HepG2 (cell line): Measurements from ENCODE around the gene CTDSP1. TPM values are rescaled to one million over a fixed set of nuclear protein-coding genes. Genes with fewer than 3 reads are reported as not detected.
A peak's percentile ranks its signal among the peaks of the same experiment; 100 is the strongest.

Experiments
- ATAC-seq: fragments of 200-7000 bp; cut with Tn5 transposase; 3 replicates; pipeline ENCODE4 v1.9.1; 2020; ENCODE audit warnings: mild to moderate bottlenecking, moderate library complexity
- Bru-seq: library from RNA; stranded (reverse); fragments of 400-500 nt; gene quantifications from one replicate; lab custom pipeline; 2021; lab: Mats Ljungman, UMichigan
- BruChase-seq, 2 experiments: library from RNA; stranded (reverse); fragments of 400-500 nt; gene quantifications; one replicate each; lab custom pipeline; 2021; lab: Mats Ljungman, UMichigan
- BruUV-seq: library from RNA; stranded (reverse); fragments of 400-500 nt; replicated peaks from 2 replicates; lab custom pipeline; 2021; lab: Mats Ljungman, UMichigan
- CTCF ChIA-PET: fragments of 300-600 bp; formaldehyde crosslinking; extraction: SDS; loops from one replicate; lab custom pipeline; 2021; ENCODE audit warnings: low total read pairs, inconsistent platforms, low intra/inter-chr PET ratio; lab: Yijun Ruan, JAX
- POLR2A ChIA-PET: fragments of 350-600 bp; sonication (Branson Sonifier 250); formaldehyde crosslinking; loops from one replicate; lab custom pipeline; 2020; ENCODE audit warnings: antibody characterized with exemption, inconsistent platforms; lab: Yijun Ruan, JAX
- DNase-seq: peaks from one replicate; pipeline ENCODE4 v3.0.0-alpha.2; 2015; ENCODE audit warnings: low spot score
- FAIRE-seq: peaks from 3 replicates; lab custom pipeline; 2011; peaks lifted over from hg19 to GRCh38; lab: Jason Lieb, UNC
- H2AFZ ChIP-seq: one replicate; pipeline ENCODE4 v1.6.1; 2011; ENCODE audit warnings: low read length, inconsistent platforms
- H3K27ac ChIP-seq: fragments of 300-600 bp; 3 replicates; pipeline ENCODE4 v1.8.0; 2011; ENCODE audit warnings: mixed run types, mild to moderate bottlenecking, mixed read lengths, low read length, inconsistent platforms; ENCODE audit not compliant: insufficient read depth; ENCODE audit errors: extremely low read length
- H3K27me3 ChIP-seq, 2 experiments: fragments of 200-600 bp in 1 of 2; 2 replicates in 1 of 2; 3 replicates in 1 of 2; pipeline versions ENCODE4 v1.6.0 to v1.8.0; 2011; ENCODE audit warnings: low read length in 2 of 2, mild to moderate bottlenecking in 2 of 2, moderate library complexity in 2 of 2, inconsistent platforms in 1 of 2; ENCODE audit not compliant: insufficient read depth in 2 of 2, control insufficient read depth in 1 of 2
- H3K36me3 ChIP-seq, 2 experiments: fragments of 200-600 bp in 1 of 2; replicated peaks in 1 of 2; 2 replicates in 1 of 2; 3 replicates in 1 of 2; pipeline versions ENCODE4 v1.5.1 to v1.8.0; 2011; ENCODE audit warnings: low read length in 2 of 2, inconsistent platforms in 1 of 2; ENCODE audit not compliant: insufficient read depth in 2 of 2, control insufficient read depth in 1 of 2
- H3K4me1 ChIP-seq: 2 replicates; pipeline ENCODE4 v1.5.1; 2012; ENCODE audit warnings: low read length, inconsistent platforms; ENCODE audit not compliant: insufficient read depth
- H3K4me2 ChIP-seq: 2 replicates; pipeline ENCODE4 v1.6.0; 2011; ENCODE audit warnings: low read depth, low read length, inconsistent platforms
- H3K4me3 ChIP-seq, 3 experiments: fragments of 200-600 bp in 1 of 3; sonication (generic), shearing (Covaris generic) in 1 of 3; replicated peaks in 1 of 3; 2 replicates each; pipeline ENCODE4 v1.5.1; 2011 to 2016; ENCODE audit warnings: low read length in 3 of 3, inconsistent platforms in 2 of 3, low read depth in 2 of 3, mild to moderate bottlenecking in 2 of 3, control low read depth in 1 of 3, mixed read lengths in 1 of 3; ENCODE audit not compliant: insufficient read depth in 1 of 3
- H3K79me2 ChIP-seq: one replicate; pipeline ENCODE4 v1.6.1; 2011; ENCODE audit warnings: low read length, inconsistent platforms; ENCODE audit not compliant: insufficient read depth
- H3K9ac ChIP-seq: 2 replicates; pipeline ENCODE4 v1.6.0; 2011; ENCODE audit warnings: mild to moderate bottlenecking, low read depth, low read length, inconsistent platforms; ENCODE audit not compliant: insufficient read depth
- H3K9me3 ChIP-seq: 2 replicates; pipeline ENCODE4 v1.5.1; 2012; ENCODE audit warnings: mild to moderate bottlenecking, low read length
- H4K20me1 ChIP-seq: 2 replicates; pipeline ENCODE4 v1.6.0; 2011; ENCODE audit warnings: inconsistent platforms, mild to moderate bottlenecking, low read length, moderate library complexity; ENCODE audit not compliant: insufficient read depth
- CHD4 ChIP-seq: fragments of 200-600 bp; sonication (generic); IDR thresholded peaks from 2 replicates; pipeline ENCODE4 v1.7.0; 2017; ENCODE audit warnings: mild to moderate bottlenecking, low read length, borderline replicate concordance
- FIP1L1 ChIP-seq: fragments of 200-400 bp; formaldehyde crosslinking; IDR thresholded peaks from 2 replicates; pipeline ENCODE4 v1.6.1; 2018; ENCODE audit warnings: low read depth, mild to moderate bottlenecking, low read length, moderate library complexity, borderline replicate concordance; ENCODE audit not compliant: insufficient read depth
- KAT8 ChIP-seq: IDR thresholded peaks from 2 replicates; pipeline ENCODE4 v1.6.1; 2016; ENCODE audit warnings: missing genetic modification reagents, missing compliant biosample characterization
- KLF9 ChIP-seq: IDR thresholded peaks from 2 replicates; pipeline ENCODE4 v1.6.1; 2016; ENCODE audit warnings: low read depth
- PLSCR1 ChIP-seq: sonication (generic); formaldehyde crosslinking; IDR thresholded peaks from 2 replicates; pipeline ENCODE4 v1.5.0; 2020; ENCODE audit warnings: missing genetic modification reagents, mild to moderate bottlenecking, borderline replicate concordance
- RORA ChIP-seq: sonication (generic); formaldehyde crosslinking; IDR thresholded peaks from 2 replicates; pipeline ENCODE4 v1.5.0; 2020; ENCODE audit warnings: mild to moderate bottlenecking, missing genetic modification reagents, moderate library complexity
- STAT6 ChIP-seq: sonication (generic); formaldehyde crosslinking; IDR thresholded peaks from 2 replicates; pipeline ENCODE4 v1.4.0; 2020; ENCODE audit warnings: missing genetic modification reagents, mild to moderate bottlenecking, borderline replicate concordance
- ZNF7 ChIP-seq: IDR thresholded peaks from 2 replicates; pipeline ENCODE4 v1.6.1; 2016; ENCODE audit warnings: missing biosample characterization, missing genetic modification reagents
- ZNF768 ChIP-seq: sonication (generic); formaldehyde crosslinking; IDR thresholded peaks from 2 replicates; pipeline ENCODE4 v1.4.0; 2020; ENCODE audit warnings: missing genetic modification reagents
- ZNF773 ChIP-seq: sonication (generic); formaldehyde crosslinking; IDR thresholded peaks from 2 replicates; pipeline ENCODE4 v1.4.0; 2020; ENCODE audit warnings: missing genetic modification reagents, borderline replicate concordance
- WGBS: methylation state at CpG from one replicate; pipeline ENCODE4 v1.1.6; 2017; ENCODE audit warnings: low lambda C conversion rate; 5-methylcytosine and 5-hydroxymethylcytosine counted together
- in situ Hi-C: cut with HindIII; loops from 2 replicates; pipeline ENCODE4 v1.10.0; 2017; ENCODE audit warnings: low pct_unique_long_range_greater_than_20kb; ENCODE audit not compliant: extremely low pct_ligation_motif_present
- intact Hi-C: fragments of 100-400 bp; cut with micrococcal nuclease; formaldehyde crosslinking; loops from one replicate; pipeline ENCODE4 v1.10.0; 2022; ENCODE audit not compliant: unreplicated experiment
- long read RNA-seq, 2 experiments: library from RNA in 1 of 2; library from polyadenylated mRNA in 1 of 2; stranded (forward) in 1 of 2; unstranded in 1 of 2; transcript quantifications; one replicate each; pipeline ENCODE4 v2.0.0, GENCODE V29; 2019 to 2022
- polyA minus RNA-seq, 3 experiments: library from RNA; depleted of rRNA, polyadenylated mRNA; stranded (reverse); fragments of >200 nt; gene quantifications; 2 replicates each; pipeline ENCODE4 v1.2.3, GENCODE V29; 2011; ENCODE audit warnings: low replicate concordance in 1 of 3
- polyA plus RNA-seq, 8 experiments: library from polyadenylated mRNA; depleted of rRNA in 3 of 8; stranded (reverse) in 7 of 8; unstranded in 1 of 8; fragments of >200 nt; fragmentation: Illumina TruSeq in 4 of 8; extraction: Trizol in 4 of 8; gene quantifications; 2 replicates each; pipeline versions ENCODE4 v1.2.1 to v1.2.3, GENCODE V29; 2011 to 2016; ENCODE audit warnings: low read depth in 4 of 8, missing spikeins in 1 of 8, mixed read lengths in 1 of 8; ENCODE audit not compliant: insufficient read depth in 1 of 8
- total RNA-seq, 5 experiments: library from RNA; depleted of rRNA; stranded (reverse); fragments of >200 nt; fragmentation: Illumina TruSeq; extraction: Trizol; gene quantifications; 2 replicates each; pipeline ENCODE4 v1.2.3, GENCODE V29; 2016; ENCODE audit warnings: low read depth in 1 of 5

CTDSP1 gene
- total RNA-seq (2016; rRNA removed; fragmentation: Illumina TruSeq; extraction: Trizol) (78.5 and 91.0 TPM in 2 replicates), polyA plus RNA-seq (2011; rRNA removed) (268 and 270 TPM in 2 replicates), polyA minus RNA-seq (2011; rRNA and poly(A)+ RNA removed; ENCODE audit: low replicate concordance) (139 and 364 TPM in 2 replicates), Bru-seq, nascent RNA (percentile 92 among the genes with signal in this experiment), BruChase-seq, experiment 1, labeled RNA remaining after a 6-hour chase (percentile 93 among the genes with signal in this experiment), BruChase-seq, experiment 2, labeled RNA remaining after a 2-hour chase (percentile 91 among the genes with signal in this experiment)
- total RNA-seq (2016; cell fraction: cytosol; rRNA removed; fragmentation: Illumina TruSeq; extraction: Trizol; ENCODE audit: low read depth), result 61.6 and 62.5 TPM in 2 replicates
- total RNA-seq (2016; cell fraction: insoluble cytoplasmic fraction; rRNA removed; fragmentation: Illumina TruSeq; extraction: Trizol), result 72.7 and 92.2 TPM in 2 replicates
- total RNA-seq (2016; cell fraction: membrane; rRNA removed; fragmentation: Illumina TruSeq; extraction: Trizol), result 98.7 and 108 TPM in 2 replicates
- total RNA-seq (2016; cell fraction: nucleus; rRNA removed; fragmentation: Illumina TruSeq; extraction: Trizol), result 63.4 and 77.8 TPM in 2 replicates
- polyA plus RNA-seq (2011; cell fraction: cytosol; rRNA removed), result 216 and 257 TPM in 2 replicates
- polyA plus RNA-seq (2011; cell fraction: nucleus; rRNA removed), result 595 and 749 TPM in 2 replicates
- polyA plus RNA-seq (2012), result 72.7 and 87.5 TPM in 2 replicates
- polyA plus RNA-seq (2016; cell fraction: cytosol; fragmentation: Illumina TruSeq; extraction: Trizol; ENCODE audit: low read depth), result 60.8 and 65.7 TPM in 2 replicates
- polyA plus RNA-seq (2016; cell fraction: insoluble cytoplasmic fraction; fragmentation: Illumina TruSeq; extraction: Trizol; ENCODE audit: low read depth), result 106 and 117 TPM in 2 replicates
- 114 and 123 TPM in 2 replicates for polyA plus RNA-seq (2016; cell fraction: membrane; fragmentation: Illumina TruSeq; extraction: Trizol; ENCODE audit: low read depth)
- polyA plus RNA-seq (2016; cell fraction: nucleus; fragmentation: Illumina TruSeq; extraction: Trizol; ENCODE audit: insufficient read depth, low read depth), result 131 and 137 TPM in 2 replicates
- polyA minus RNA-seq (2011; cell fraction: cytosol; rRNA and poly(A)+ RNA removed), result 88.3 and 92.0 TPM in 2 replicates
- 159 and 160 TPM in 2 replicates for polyA minus RNA-seq (2011; cell fraction: nucleus; rRNA and poly(A)+ RNA removed)
- long read RNA-seq, experiment 1, transcript CTDSP1-201 (7 exons, 2,638 nt), result major isoform, 15 of 63 reads
- long read RNA-seq, experiment 1, partial matches to known transcripts, result 21 of 63 reads
- long read RNA-seq, experiment 1, other reads (novel, unspliced or antisense), result 25 of 63 reads
- long read RNA-seq, experiment 2, transcript CTDSP1-201 (7 exons, 2,638 nt), result major isoform, 43 of 249 reads
- long read RNA-seq, experiment 2, partial matches to known transcripts, result 106 of 249 reads
- long read RNA-seq, experiment 2, other reads (novel, unspliced or antisense), result 91 of 249 reads

- Histone ChIP-seq H3K4me2 (peak within 1 kb of the TSS; percentile 98), H3K9me3 (no peaks in the 10 kb centered on the region), H2AFZ (no peak within 1 kb of the TSS), H3K36me3 (peaks cover 24 to 36% of the 10 kb centered on the region in 2 experiments; a peak in 4 of 5 replicates), H3K4me1 (peaks cover 55% of the 10 kb centered on the region), H3K4me3 (peak within 1 kb of the TSS; percentile 85 to 97 (median 92)), H3K27ac (peak within 1 kb of the TSS; percentile 99), H3K9ac (peak within 1 kb of the TSS; percentile 97), H4K20me1 (no peaks in the 10 kb centered on the region; the same call in 1 of the 2 replicates), H3K79me2 (peaks cover 49% of the 10 kb centered on the region), H3K27me3 (no peaks in the 10 kb centered on the region; a peak in 1 of 5 replicates)
- FAIRE-seq (no peak), DNase-seq (peak; percentile 94), ATAC-seq (peak; percentile 45)
- POLR2A ChIA-PET, result interaction anchor here (0.6 to 2.9 kb wide), 26 partner anchors 10 to 988 kb away, joined by 3 to 26 read pairs (median 6); partner anchors contain the start of genes AAMP, BCS1L, CATIP and DNPEP
- intact Hi-C loops, result loop anchor here (5.0 to 10.0 kb wide), 2 partner anchors 168 to 215 kb away; partner anchors contain the start of genes CNOT9 and USP37
- in situ Hi-C loops, result loop anchor here (5.0 kb wide), 1 partner anchor 107 kb away; the partner anchor contains the start of gene TMBIM1
- 3% methylated on average over 39 of the region's 78 CpGs for WGBS
- TSS peak; percentile 69 for BruUV-seq
- CTCF ChIA-PET, result no interaction called here
- TF ChIP-seq KAT8 (CRISPR knock-in tag) (peak; percentile 72), KLF9 (CRISPR knock-in tag) (no peak), PLSCR1 (CRISPR knock-in tag) (peak; percentile 45; the same call in 1 of the 2 replicates), RORA (CRISPR knock-in tag) (no peak), STAT6 (CRISPR knock-in tag) (no peak), ZNF7 (CRISPR knock-in tag) (peak; percentile 21; the same call in 1 of the 2 replicates), ZNF773 (CRISPR knock-in tag) (peak; percentile 87; the same call in 1 of the 2 replicates), ZNF768 (peak; percentile 34; the same call in 1 of the 2 replicates), FIP1L1 (no peak), CHD4 (peak; percentile 58; the same call in 1 of the 2 replicates)
Measured at GRCh38 chr2:218399391-218400166, at the start of gene CTDSP1. TSS of gene CTDSP1 (plus strand) at chr2:218399868. CDS start at chr2:218400091, 223 bp downstream.
